Large intestine (tissue), 3 donors: ENCODE measurements around the gene UNC79. TPM values are rescaled to one million over a fixed set of nuclear protein-coding genes. Genes with fewer than 3 reads are reported as not detected.

Experiments
- DNase-seq, 2 donors: peaks; one replicate each; pipeline versions ENCODE4 v3.0.0 to v3.0.0-alpha.2; 2013
- H3K27ac ChIP-seq: one replicate; pipeline ENCODE4 v1.5.1; 2013; ENCODE audit warnings: low read length
- H3K27me3 ChIP-seq: 2 replicates; pipeline ENCODE4 v1.6.1; 2013; ENCODE audit warnings: low read length; ENCODE audit not compliant: control insufficient read depth, insufficient read depth
- H3K36me3 ChIP-seq: 2 replicates; pipeline ENCODE4 v1.6.1; 2013; ENCODE audit warnings: low read length; ENCODE audit not compliant: control insufficient read depth, insufficient read depth
- H3K4me1 ChIP-seq: one replicate; pipeline ENCODE4 v1.6.1; 2013; ENCODE audit warnings: low read length; ENCODE audit not compliant: control insufficient read depth, insufficient read depth
- H3K4me3 ChIP-seq: one replicate; pipeline ENCODE4 v1.5.1; 2013; ENCODE audit warnings: low read length
- H3K9me3 ChIP-seq: one replicate; pipeline ENCODE4 v1.6.1; 2013; ENCODE audit warnings: mild to moderate bottlenecking, low read depth, low read length, moderate library complexity; ENCODE audit not compliant: control insufficient read depth
- WGBS: methylation state at CpG from one replicate; pipeline ENCODE4 v1.1.5; 2013; ENCODE audit warnings: low lambda C conversion rate; ENCODE audit not compliant: insufficient coverage; 5-methylcytosine and 5-hydroxymethylcytosine counted together
- polyA plus RNA-seq: library from polyadenylated mRNA; unstranded; fragments of 120-200 nt; gene quantifications from one replicate; pipeline ENCODE4 v1.2.1, GENCODE V29; 2013

UNC79 gene
- polyA plus RNA-seq, 1 donor = 1.5 TPM

- H3K4me1 ChIP-seq = no peaks in the 10 kb centered on the region
- H3K4me3 ChIP-seq = no peak overlapping the region
- H3K27me3 ChIP-seq = peaks cover 18% of the 10 kb centered on the region
- no peak overlapping the region for H3K27ac ChIP-seq
- WGBS = 90% methylated on average over 6 of the region's 13 CpGs
- DNase-seq = no peak
- H3K36me3 ChIP-seq = no peaks in the 10 kb centered on the region
- no peaks in the 10 kb centered on the region for H3K9me3 ChIP-seq
These were observed 254.6 kb downstream of the UNC79 start for GRCh38 chr14:93685121-93685895.

- Histone ChIP-seq H3K36me3 (no peaks in the 10 kb centered on the region), H3K9me3 (no peaks in the 10 kb centered on the region), H3K27ac (no peak overlapping the region), H3K4me1 (no peaks in the 10 kb centered on the region), H3K27me3 (peaks cover 18% of the 10 kb centered on the region), H3K4me3 (no peak overlapping the region)
- 65% methylated on average over 4 of the region's 5 CpGs for WGBS
- DNase-seq = no peak
These were observed 255.5 kb downstream of the UNC79 start for GRCh38 chr14:93686268-93686667.

GRCh38 chr14:93688239-93688666 is 257.5 kb downstream of the UNC79 start:
- H3K36me3 ChIP-seq = no peaks in the 10 kb centered on the region
- no CpG with 5 or more reads among the region's 5 CpGs for WGBS

GRCh38 chr14:93688820-93689219 is 258.1 kb downstream of the UNC79 start:
- Histone ChIP-seq H3K36me3 (no peaks in the 10 kb centered on the region), H3K9me3 (no peaks in the 10 kb centered on the region), H3K4me3 (no peak overlapping the region), H3K27ac (no peak overlapping the region), H3K27me3 (peaks cover 18% of the 10 kb centered on the region), H3K4me1 (no peaks in the 10 kb centered on the region)
- no peak for DNase-seq
- WGBS = 0% methylated on average over 1 of the region's 4 CpGs

More at GRCh38 chr14:93688239-93688666, 257.5 kb downstream of the UNC79 start:
- DNase-seq = no peak
- Histone ChIP-seq H3K27ac (no peak overlapping the region), H3K4me1 (no peaks in the 10 kb centered on the region), H3K4me3 (no peak overlapping the region), H3K27me3 (peaks cover 18% of the 10 kb centered on the region), H3K9me3 (no peaks in the 10 kb centered on the region)

GRCh38 chr14:93690146-93690545 is 259.4 kb downstream of the UNC79 start:
- Histone ChIP-seq H3K9me3 (no peaks in the 10 kb centered on the region), H3K27ac (no peak overlapping the region), H3K4me1 (no peaks in the 10 kb centered on the region), H3K36me3 (no peaks in the 10 kb centered on the region), H3K27me3 (peaks cover 18% of the 10 kb centered on the region), H3K4me3 (no peak overlapping the region)
- WGBS = 100% methylated on average over 1 of the region's 6 CpGs
- no peak for DNase-seq

- no peak overlapping the region for H3K27ac ChIP-seq
- no peaks in the 10 kb centered on the region for H3K36me3 ChIP-seq
- no CpG with 5 or more reads among the region's 16 CpGs for WGBS
- H3K27me3 ChIP-seq = peaks cover 17% of the 10 kb centered on the region
- no peaks in the 10 kb centered on the region for H3K4me1 ChIP-seq
- H3K9me3 ChIP-seq = no peaks in the 10 kb centered on the region
- DNase-seq = no peak
- no peak overlapping the region for H3K4me3 ChIP-seq
These were observed 260.5 kb downstream of the UNC79 start for GRCh38 chr14:93691042-93691780.

- DNase-seq = no peak
- WGBS = no CpG with 5 or more reads among the region's 6 CpGs
- no peak overlapping the region for H3K27ac ChIP-seq
- no peak overlapping the region for H3K4me3 ChIP-seq
- H3K9me3 ChIP-seq = no peaks in the 10 kb centered on the region
- H3K27me3 ChIP-seq = peaks cover 1% of the 10 kb centered on the region
- H3K36me3 ChIP-seq = no peaks in the 10 kb centered on the region
- H3K4me1 ChIP-seq = no peaks in the 10 kb centered on the region
These were observed 263.2 kb downstream of the UNC79 start for GRCh38 chr14:93693914-93694313.

GRCh38 chr14:93700928-93701327 is 270.2 kb downstream of the UNC79 start:
- no peak for DNase-seq
- Histone ChIP-seq H3K36me3 (no peaks in the 10 kb centered on the region), H3K9me3 (no peaks in the 10 kb centered on the region), H3K4me3 (no peak overlapping the region), H3K27me3 (no peaks in the 10 kb centered on the region), H3K4me1 (no peaks in the 10 kb centered on the region), H3K27ac (no peak overlapping the region)

GRCh38 chr14:93701562-93701961 is 270.8 kb downstream of the UNC79 start:
- no CpG with 5 or more reads among the region's 2 CpGs for WGBS
- Histone ChIP-seq H3K27me3 (no peaks in the 10 kb centered on the region), H3K9me3 (no peaks in the 10 kb centered on the region), H3K27ac (no peak overlapping the region), H3K36me3 (no peaks in the 10 kb centered on the region), H3K4me3 (no peak overlapping the region), H3K4me1 (no peaks in the 10 kb centered on the region)
- no peak for DNase-seq

GRCh38 chr14:93702946-93703345 is 272.2 kb downstream of the UNC79 start:
- no CpG with 5 or more reads among the region's 6 CpGs for WGBS
- Histone ChIP-seq H3K27ac (no peak overlapping the region), H3K27me3 (no peaks in the 10 kb centered on the region), H3K36me3 (no peaks in the 10 kb centered on the region), H3K9me3 (no peaks in the 10 kb centered on the region), H3K4me3 (no peak overlapping the region), H3K4me1 (no peaks in the 10 kb centered on the region)
- no peak for DNase-seq
